ENCODE data around the gene RPS29. TPM values are rescaled to one million over a fixed set of nuclear protein-coding genes. Genes with fewer than 3 reads are reported as not detected.

Gene RPS29
- total and polyA plus RNA-seq, 2 of the 13 experiments (the other 11 are each of a cell fraction or from before 2014, with no cell fraction given), result 4,303 to 8,215 TPM

DNA sequence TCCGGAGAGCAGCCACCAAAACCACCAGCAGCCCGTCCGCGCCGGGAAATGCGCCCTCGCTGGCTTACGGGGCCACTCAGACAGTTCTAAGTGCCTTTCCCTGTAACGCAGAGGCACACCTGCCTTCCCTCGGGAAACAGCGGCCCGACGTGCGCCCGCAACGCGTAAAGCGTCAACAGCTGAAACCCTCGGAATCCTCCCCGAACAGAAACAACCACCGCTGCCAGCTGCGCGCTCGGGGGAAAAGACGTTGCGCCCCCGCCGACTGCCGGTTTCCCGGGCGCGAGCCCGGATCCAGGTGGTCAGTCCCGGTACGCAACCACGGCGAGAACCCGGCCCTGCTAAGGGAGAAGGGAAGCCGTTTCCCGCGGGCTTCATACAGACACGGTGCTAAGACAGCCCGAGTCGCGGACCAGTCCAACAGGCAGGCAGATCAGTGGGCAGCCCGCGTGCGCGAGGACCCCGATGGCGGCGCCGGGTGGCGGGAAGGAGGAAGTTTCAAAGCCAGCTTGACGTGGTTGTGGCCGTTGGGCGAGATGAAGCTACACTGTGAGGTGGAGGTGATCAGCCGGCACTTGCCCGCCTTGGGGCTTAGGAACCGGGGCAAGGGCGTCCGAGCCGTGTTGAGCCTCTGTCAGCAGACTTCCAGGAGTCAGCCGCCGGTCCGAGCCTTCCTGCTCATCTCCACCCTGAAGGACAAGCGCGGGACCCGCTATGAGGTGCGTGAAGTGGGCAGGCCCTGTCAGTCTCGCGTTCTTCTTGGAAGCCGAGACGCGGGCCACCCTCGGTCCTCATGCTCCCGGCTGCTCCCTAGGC is 12.5 kb upstream of the RPS29 start, which contains the start of gene LRR1 (continued):
- TF ChIP-seq ZFY (CRISPR knock-in tag; IDR thresholded peaks at IDR 0.05) (peak; percentile 63; the same call in 1 of the 2 replicates), MTA1 (CRISPR knock-in tag; IDR thresholded peaks at IDR 0.05; ENCODE audit: borderline replicate concordance) (peak; percentile 63; the same call in 1 of the 2 replicates), ZC3H13 (CRISPR knock-in tag; IDR thresholded peaks at IDR 0.05) (peak; percentile 94), DMAP1 (CRISPR knock-in tag; IDR thresholded peaks at IDR 0.05) (peak; percentile 89), HCFC1 (IDR thresholded peaks at IDR 0.05; ENCODE audit: low read depth, low read length) (no peak), ZNF34 (CRISPR knock-in tag; IDR thresholded peaks at IDR 0.05; ENCODE audit: borderline replicate concordance) (no peak), FOXA3 (CRISPR knock-in tag; IDR thresholded peaks at IDR 0.05) (no peak), GABPA (IDR thresholded peaks at IDR 0.05; ENCODE audit: low read depth, low read length) (no peak), GABPA (CRISPR knock-in tag; IDR thresholded peaks at IDR 0.05; ENCODE audit: low read depth) (peak; percentile 2; the same call in 1 of the 2 replicates), HMG20A (CRISPR knock-in tag; IDR thresholded peaks at IDR 0.05; ENCODE audit: borderline replicate concordance) (no peak), ZFP36 (IDR thresholded peaks at IDR 0.05; ENCODE audit: borderline replicate concordance, low read depth, low read length, partially characterized antibody) (no peak), TCF7 (IDR thresholded peaks at IDR 0.05; ENCODE audit: low read depth) (no peak), SNAPC2 (CRISPR knock-in tag; IDR thresholded peaks at IDR 0.05) (no peak; the same call in 1 of the 2 replicates), ATF1 (CRISPR knock-in tag; IDR thresholded peaks at IDR 0.05) (no peak), ZNF644 (CRISPR knock-in tag; IDR thresholded peaks at IDR 0.05; ENCODE audit: low read depth) (no peak), ZSCAN25 (CRISPR knock-in tag; IDR thresholded peaks at IDR 0.05) (peak; percentile 69), ATM (IDR thresholded peaks at IDR 0.05; ENCODE audit: borderline replicate concordance) (no peak), BCL6 (CRISPR knock-in tag; IDR thresholded peaks at IDR 0.05) (peak; percentile 39; the same call in 1 of the 2 replicates), RBFOX2 (IDR thresholded peaks at IDR 0.05; ENCODE audit: low read depth, low read length) (peak; percentile 87), ZNF253 (CRISPR knock-in tag; IDR thresholded peaks at IDR 0.05; ENCODE audit: borderline replicate concordance) (peak; percentile 48; the same call in 1 of the 2 replicates), ZNF138 (CRISPR knock-in tag; IDR thresholded peaks at IDR 0.05; ENCODE audit: low read depth) (peak; percentile 22), ARNT2 (CRISPR knock-in tag; IDR thresholded peaks at IDR 0.05; ENCODE audit: low read depth) (peak; percentile 61; the same call in 1 of the 2 replicates), HMGA1 (CRISPR knock-in tag; conservative IDR thresholded peaks at IDR 0.05) (no peak), ZNF788 (CRISPR knock-in tag; IDR thresholded peaks at IDR 0.05; ENCODE audit: borderline replicate concordance) (peak; percentile 47; the same call in 1 of the 2 replicates), NR3C1 (CRISPR knock-in tag; IDR thresholded peaks at IDR 0.05) (no peak)
- TF ChIP-seq, protein P1, sequence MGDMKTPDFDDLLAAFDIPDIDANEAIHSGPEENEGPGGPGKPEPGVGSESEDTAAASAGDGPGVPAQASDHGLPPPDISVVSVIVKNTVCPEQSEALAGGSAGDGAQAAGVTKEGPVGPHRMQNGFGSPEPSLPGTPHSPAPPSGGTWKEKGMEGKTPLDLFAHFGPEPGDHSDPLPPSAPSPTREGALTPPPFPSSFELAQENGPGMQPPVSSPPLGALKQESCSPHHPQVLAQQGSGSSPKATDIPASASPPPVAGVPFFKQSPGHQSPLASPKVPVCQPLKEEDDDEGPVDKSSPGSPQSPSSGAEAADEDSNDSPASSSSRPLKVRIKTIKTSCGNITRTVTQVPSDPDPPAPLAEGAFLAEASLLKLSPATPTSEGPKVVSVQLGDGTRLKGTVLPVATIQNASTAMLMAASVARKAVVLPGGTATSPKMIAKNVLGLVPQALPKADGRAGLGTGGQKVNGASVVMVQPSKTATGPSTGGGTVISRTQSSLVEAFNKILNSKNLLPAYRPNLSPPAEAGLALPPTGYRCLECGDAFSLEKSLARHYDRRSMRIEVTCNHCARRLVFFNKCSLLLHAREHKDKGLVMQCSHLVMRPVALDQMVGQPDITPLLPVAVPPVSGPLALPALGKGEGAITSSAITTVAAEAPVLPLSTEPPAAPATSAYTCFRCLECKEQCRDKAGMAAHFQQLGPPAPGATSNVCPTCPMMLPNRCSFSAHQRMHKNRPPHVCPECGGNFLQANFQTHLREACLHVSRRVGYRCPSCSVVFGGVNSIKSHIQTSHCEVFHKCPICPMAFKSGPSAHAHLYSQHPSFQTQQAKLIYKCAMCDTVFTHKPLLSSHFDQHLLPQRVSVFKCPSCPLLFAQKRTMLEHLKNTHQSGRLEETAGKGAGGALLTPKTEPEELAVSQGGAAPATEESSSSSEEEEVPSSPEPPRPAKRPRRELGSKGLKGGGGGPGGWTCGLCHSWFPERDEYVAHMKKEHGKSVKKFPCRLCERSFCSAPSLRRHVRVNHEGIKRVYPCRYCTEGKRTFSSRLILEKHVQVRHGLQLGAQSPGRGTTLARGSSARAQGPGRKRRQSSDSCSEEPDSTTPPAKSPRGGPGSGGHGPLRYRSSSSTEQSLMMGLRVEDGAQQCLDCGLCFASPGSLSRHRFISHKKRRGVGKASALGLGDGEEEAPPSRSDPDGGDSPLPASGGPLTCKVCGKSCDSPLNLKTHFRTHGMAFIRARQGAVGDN (CRISPR knock-in tag; IDR thresholded peaks at IDR 0.05), result peak; percentile 96
- TF ChIP-seq, protein P2, sequence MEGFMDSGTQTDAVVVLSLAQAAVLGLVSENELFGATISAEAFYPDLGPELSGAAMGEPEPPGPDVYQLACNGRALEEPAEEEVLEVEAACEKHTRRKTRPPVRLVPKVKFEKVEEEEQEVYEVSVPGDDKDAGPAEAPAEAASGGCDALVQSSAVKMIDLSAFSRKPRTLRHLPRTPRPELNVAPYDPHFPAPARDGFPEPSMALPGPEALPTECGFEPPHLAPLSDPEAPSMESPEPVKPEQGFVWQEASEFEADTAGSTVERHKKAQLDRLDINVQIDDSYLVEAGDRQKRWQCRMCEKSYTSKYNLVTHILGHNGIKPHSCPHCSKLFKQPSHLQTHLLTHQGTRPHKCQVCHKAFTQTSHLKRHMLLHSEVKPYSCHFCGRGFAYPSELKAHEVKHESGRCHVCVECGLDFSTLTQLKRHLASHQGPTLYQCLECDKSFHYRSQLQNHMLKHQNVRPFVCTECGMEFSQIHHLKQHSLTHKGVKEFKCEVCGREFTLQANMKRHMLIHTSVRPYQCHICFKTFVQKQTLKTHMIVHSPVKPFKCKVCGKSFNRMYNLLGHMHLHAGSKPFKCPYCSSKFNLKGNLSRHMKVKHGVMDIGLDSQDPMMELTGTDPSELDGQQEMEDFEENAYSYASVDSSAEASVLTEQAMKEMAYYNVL (CRISPR knock-in tag; IDR thresholded peaks at IDR 0.05; ENCODE audit: borderline replicate concordance), result peak; percentile 47; the same call in 1 of the 2 replicates
